Breast epithelium (tissue), 3 donors: ENCODE data around the gene PSMG1.

ENCODE experiments used
- POLR2A ChIP-seq: fragments of 450-650 bp; IDR thresholded peaks from one replicate; pipeline ENCODE4 v1.6.1; 2016; ENCODE audit warnings: antibody characterized with exemption, mild to moderate bottlenecking, moderate library complexity
- POLR2AphosphoS5 ChIP-seq, 3 donors: sonication (generic); formaldehyde crosslinking; IDR thresholded peaks; one replicate each; pipeline ENCODE4 v1.6.1; 2017; ENCODE audit warnings: antibody characterized with exemption in 3 of 3
- TF ChIP-seq, protein P1 (sequence below), 3 donors: fragments of 450-650 bp; IDR thresholded peaks; one replicate each; pipeline ENCODE4 v1.5.1; 2016 to 2017; ENCODE audit warnings: antibody characterized with exemption in 3 of 3, mild to moderate bottlenecking in 3 of 3, moderate library complexity in 3 of 3

DNA sequence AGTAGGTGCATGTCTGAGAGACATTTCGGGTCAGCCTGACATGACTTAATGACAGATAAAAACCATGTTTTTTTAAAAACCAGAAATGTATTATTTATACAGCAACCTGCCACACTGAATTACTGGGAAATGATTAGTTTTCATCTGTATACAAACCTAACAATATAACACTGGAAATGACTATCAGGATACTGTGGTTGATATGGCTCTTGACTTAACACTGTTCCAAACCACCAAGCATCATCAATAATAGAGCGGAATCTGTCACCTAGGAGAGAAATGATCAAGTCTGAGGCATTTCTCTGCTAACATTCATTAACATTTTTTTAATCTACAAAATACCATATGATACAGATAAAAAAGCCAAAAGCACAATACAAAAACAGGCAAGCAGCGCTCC lies 41.7 kb upstream of the PSMG1 start:
- TF ChIP-seq, protein P1, sequence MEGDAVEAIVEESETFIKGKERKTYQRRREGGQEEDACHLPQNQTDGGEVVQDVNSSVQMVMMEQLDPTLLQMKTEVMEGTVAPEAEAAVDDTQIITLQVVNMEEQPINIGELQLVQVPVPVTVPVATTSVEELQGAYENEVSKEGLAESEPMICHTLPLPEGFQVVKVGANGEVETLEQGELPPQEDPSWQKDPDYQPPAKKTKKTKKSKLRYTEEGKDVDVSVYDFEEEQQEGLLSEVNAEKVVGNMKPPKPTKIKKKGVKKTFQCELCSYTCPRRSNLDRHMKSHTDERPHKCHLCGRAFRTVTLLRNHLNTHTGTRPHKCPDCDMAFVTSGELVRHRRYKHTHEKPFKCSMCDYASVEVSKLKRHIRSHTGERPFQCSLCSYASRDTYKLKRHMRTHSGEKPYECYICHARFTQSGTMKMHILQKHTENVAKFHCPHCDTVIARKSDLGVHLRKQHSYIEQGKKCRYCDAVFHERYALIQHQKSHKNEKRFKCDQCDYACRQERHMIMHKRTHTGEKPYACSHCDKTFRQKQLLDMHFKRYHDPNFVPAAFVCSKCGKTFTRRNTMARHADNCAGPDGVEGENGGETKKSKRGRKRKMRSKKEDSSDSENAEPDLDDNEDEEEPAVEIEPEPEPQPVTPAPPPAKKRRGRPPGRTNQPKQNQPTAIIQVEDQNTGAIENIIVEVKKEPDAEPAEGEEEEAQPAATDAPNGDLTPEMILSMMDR (IDR thresholded peaks at IDR 0.05): no peak
- no peak for TF ChIP-seq POLR2A
- no peak for TF ChIP-seq POLR2AphosphoS5 (IDR thresholded peaks at IDR 0.05)
